SIG-M5 (cell line): ENCODE measurements around the gene FOLR2.

Experiments used
- DNase-seq: peaks from one replicate; lab custom pipeline; 2025; lab: John Stamatoyannopoulos, UW

Gene FOLR2

GRCh38 chr11:72229925-72230763, 13.6 kb downstream of the FOLR2 start:
- DNase-seq: no peak

- DNase-seq: no peak
These were observed 14.3 kb downstream of the FOLR2 start for GRCh38 chr11:72230764-72231365.

- no peak for DNase-seq
These were observed 15.0 kb downstream of the FOLR2 start for GRCh38 chr11:72231396-72232259.

- no peak for DNase-seq
These were observed 15.9 kb downstream of the FOLR2 start for GRCh38 chr11:72232260-72233055.

- no peak for DNase-seq
These were observed 16.6 kb downstream of the FOLR2 start for GRCh38 chr11:72233056-72233772.

GRCh38 chr11:72233773-72234513, 17.3 kb downstream of the FOLR2 start:
- no peak for DNase-seq

- DNase-seq: no peak
These were observed 17.9 kb downstream of the FOLR2 start for GRCh38 chr11:72234514-72234830.

GRCh38 chr11:72234920-72235319, 18.3 kb downstream of the FOLR2 start:
- DNase-seq: no peak

- no peak for DNase-seq
These were observed 18.9 kb downstream of the FOLR2 start for GRCh38 chr11:72235351-72236057.

GRCh38 chr11:72236083-72236697, 19.6 kb downstream of the FOLR2 start:
- DNase-seq: no peak

- DNase-seq: no peak
These were observed 20.1 kb downstream of the FOLR2 start for GRCh38 chr11:72236774-72237111.

GRCh38 chr11:72237112-72237931, 20.7 kb downstream of the FOLR2 start:
- no peak for DNase-seq

- DNase-seq: no peak
These were observed 21.5 kb downstream of the FOLR2 start for GRCh38 chr11:72238040-72238450.

GRCh38 chr11:72238492-72239312, 22.1 kb downstream of the FOLR2 start:
- no peak for DNase-seq

GRCh38 chr11:72239313-72239848, 22.8 kb downstream of the FOLR2 start:
- no peak for DNase-seq

GRCh38 chr11:72239849-72240460, 23.4 kb downstream of the FOLR2 start:
- no peak for DNase-seq
